Stimulated activated naive CD8-positive, alpha-beta T cell treated with anti-CD3 and anti-CD28 coated beads, Interleukin-15, Interleukin-2, amounts not matched to agents 100 ng/mL and 50 ng/mL, for 24 hours (primary cell): ENCODE measurements around the gene AKAP6.
"Not testable (repeated sequence)": the region's sequence is repeated elsewhere in the genome, so short reads cannot be mapped to it uniquely, and the experiment has no call there.

ENCODE experiments used
- H3K27ac Mint-ChIP-seq: one replicate; pipeline ENCODE4 v1.8.0; 2021; ENCODE audit warnings: mild to moderate bottlenecking, mixed read lengths
- H3K27me3 Mint-ChIP-seq: one replicate; pipeline ENCODE4 v1.8.0; 2021; ENCODE audit warnings: mixed read lengths
- H3K36me3 Mint-ChIP-seq: one replicate; pipeline ENCODE4 v1.8.0; 2021; ENCODE audit warnings: low read depth, mixed read lengths
- H3K4me1 Mint-ChIP-seq: one replicate; pipeline ENCODE4 v1.8.0; 2021; ENCODE audit warnings: low read depth, mixed read lengths
- H3K4me3 Mint-ChIP-seq: one replicate; pipeline ENCODE4 v1.8.0; 2021; ENCODE audit warnings: mild to moderate bottlenecking, mixed read lengths
- H3K9me3 Mint-ChIP-seq: one replicate; pipeline ENCODE4 v1.8.0; 2021; ENCODE audit warnings: mixed read lengths

AKAP6 gene

DNA sequence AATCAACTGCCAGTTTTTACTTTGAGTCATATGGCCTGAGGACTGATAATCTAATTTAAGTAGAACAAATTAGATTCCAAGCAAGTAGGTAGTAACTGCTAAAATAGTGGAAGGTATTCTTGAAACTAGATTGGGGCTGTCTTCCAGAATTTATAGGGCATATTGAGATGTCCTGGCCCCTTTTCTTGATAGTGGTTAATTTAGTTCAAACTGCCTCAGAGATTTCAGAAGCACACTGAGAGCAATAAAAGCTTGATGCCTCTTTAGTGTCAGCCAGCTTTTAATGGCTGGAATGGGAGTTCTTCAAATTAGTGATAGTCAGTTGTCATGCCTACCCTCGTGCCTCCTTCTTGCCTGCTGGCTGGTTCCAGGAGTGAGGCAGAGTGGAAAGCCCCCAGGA, 120.5 kb downstream of the AKAP6 start:
- H3K4me3 Mint-ChIP-seq: no peak overlapping the region
- H3K4me1 Mint-ChIP-seq: no peaks in the 10 kb centered on the region
- no peaks in the 10 kb centered on the region for H3K27me3 Mint-ChIP-seq
- H3K36me3 Mint-ChIP-seq: no peaks in the 10 kb centered on the region
- H3K27ac Mint-ChIP-seq: no peak overlapping the region
- H3K9me3 Mint-ChIP-seq: no peaks in the 10 kb centered on the region

DNA sequence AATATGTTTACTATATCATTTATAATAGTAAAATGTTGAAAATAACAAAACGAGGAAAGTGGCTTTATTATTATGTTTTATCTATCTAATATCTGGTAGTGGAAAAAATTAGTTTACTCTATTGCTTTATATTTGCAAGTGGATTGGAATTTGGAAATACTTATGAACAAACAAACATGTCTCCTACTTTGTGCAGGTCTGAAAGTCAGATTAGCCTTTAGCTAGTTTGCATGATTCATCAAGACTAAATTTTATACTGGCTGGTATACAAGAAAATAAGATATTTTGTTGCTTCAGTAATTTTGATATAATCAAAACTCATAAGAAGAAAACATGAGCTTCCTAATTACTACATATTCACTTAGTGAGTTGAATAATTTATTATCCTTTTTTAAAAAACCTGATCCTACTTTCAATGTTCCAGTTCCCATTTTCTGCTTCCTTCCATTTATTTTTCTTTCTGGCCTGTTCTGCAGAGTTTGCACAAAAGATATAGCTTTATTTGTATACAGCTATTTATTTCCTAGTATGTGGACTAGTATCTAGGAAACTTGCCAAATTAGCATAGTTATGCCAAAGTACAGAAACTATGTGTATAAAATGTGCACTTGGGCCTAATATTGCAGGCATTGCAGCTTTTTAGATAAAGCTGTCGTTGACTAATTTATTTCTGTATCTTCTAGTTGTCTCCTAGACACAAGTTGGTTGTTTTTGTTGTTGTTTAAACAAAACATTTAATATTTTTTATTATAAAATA, 122.0 kb downstream of the AKAP6 start:
- Mint-ChIP-seq H3K9me3 (no peaks in the 10 kb centered on the region), H3K36me3 (no peaks in the 10 kb centered on the region), H3K4me1 (no peaks in the 10 kb centered on the region), H3K27ac (no peak overlapping the region), H3K4me3 (no peak overlapping the region), H3K27me3 (no peaks in the 10 kb centered on the region)

DNA sequence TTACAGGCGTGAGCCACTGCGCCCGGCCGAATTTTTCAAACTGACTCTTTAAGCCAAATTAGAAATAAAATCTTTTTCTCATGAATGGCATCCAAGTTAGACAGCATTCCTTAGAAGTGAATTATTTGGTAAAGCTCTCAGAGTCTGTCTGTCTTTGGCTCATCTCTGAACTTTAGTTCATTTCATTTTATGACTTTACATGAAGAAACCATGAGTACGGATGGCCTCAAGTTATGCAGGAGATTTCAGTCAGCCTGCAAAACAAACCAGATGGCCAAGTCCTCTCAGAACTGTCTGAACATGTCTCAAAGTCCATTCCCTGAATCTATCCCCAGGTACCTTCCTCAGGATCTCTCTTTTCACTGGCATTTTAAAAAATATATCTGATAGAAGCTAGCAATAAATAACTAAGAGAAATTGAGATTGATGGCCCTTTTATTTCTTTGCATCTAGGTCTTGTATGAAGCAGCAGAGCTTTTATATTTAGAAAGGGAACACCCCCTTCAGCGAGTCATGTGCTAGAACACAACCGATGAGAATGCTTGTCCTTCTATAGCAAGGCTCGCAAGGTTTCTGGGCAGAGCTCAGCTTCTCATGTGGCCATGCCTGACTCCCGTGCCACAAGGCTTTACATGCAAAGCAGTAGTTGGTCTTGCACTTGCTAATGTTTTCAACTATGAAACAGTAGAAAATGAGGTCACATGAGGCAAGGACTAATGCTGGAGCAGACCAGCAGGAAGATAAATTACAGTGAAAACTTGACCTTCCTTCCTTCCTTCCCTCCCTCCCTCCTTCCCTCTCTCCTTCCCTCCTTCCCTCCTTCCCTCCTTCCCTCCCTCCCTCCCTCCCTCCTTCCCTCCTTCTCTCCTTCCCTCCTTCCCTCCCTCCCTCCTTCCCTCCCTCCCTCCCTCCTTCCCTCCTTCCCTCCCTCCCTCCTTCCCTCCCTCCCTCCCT, 125.0 kb downstream of the AKAP6 start:
- Mint-ChIP-seq H3K36me3 (no peaks in the 10 kb centered on the region), H3K27me3 (no peaks in the 10 kb centered on the region), H3K9me3 (no peaks in the 10 kb centered on the region), H3K27ac (no peak overlapping the region), H3K4me1 (no peaks in the 10 kb centered on the region), H3K4me3 (no peak overlapping the region)

DNA sequence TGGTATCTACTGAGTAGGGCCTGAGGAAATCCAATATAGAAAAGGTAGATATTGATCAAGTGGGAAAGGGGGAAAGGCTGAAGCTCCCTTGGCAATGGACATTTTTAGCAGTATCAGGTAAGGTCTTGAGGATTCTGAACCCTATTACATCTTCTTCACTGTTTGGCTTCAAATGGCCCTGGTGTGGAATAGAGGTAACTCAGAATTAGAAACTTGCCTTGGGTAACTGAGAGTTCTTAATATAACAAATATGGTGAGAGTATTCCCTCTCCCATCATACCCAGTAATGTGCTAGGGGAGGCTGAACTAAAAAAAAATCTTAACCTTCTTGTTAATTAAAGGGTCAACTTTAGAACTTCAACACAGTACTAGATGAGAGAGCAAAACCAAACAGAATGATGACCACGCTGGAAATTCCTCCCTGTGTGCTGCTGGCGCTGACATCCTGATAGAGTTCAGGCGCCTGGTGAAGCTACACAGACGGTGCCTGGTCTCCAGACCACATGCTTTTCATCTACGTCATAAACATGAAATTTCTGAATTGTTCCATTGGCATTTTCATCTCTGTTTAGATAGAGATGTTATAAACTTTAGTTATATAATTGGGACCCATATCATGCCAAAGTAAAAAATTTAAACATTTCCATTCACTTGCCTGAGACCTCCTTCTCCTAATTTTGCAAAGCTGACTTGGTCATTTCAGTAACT, 128.3 kb downstream of the AKAP6 start:
- Mint-ChIP-seq H3K36me3 (no peaks in the 10 kb centered on the region), H3K4me1 (no peaks in the 10 kb centered on the region), H3K4me3 (no peak overlapping the region), H3K9me3 (peaks cover 7% of the 10 kb centered on the region), H3K27ac (no peak overlapping the region), H3K27me3 (peaks cover 10% of the 10 kb centered on the region)

DNA sequence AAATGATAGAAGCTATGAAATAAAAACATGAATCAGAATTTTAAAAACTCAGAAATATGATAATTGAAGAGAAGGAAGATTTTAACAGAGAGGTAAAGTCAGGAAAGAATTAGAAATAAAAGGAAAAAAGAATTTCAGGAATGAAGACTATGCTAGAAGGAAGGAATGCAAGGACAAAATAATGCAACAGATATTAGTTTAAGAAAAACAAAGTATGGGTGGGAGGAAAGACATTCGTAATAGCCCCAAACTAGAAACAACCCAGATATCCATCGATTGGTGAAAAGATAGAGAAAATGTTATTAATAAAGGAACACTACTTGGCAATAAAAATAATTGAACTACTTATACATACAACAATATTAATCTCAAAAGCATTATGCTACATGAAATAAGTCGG, 129.6 kb downstream of the AKAP6 start:
- Mint-ChIP-seq H3K4me3 (no peak overlapping the region), H3K9me3 (peaks cover 16% of the 10 kb centered on the region), H3K27ac (no peak overlapping the region), H3K36me3 (no peaks in the 10 kb centered on the region), H3K4me1 (no peaks in the 10 kb centered on the region), H3K27me3 (peaks cover 10% of the 10 kb centered on the region)

DNA sequence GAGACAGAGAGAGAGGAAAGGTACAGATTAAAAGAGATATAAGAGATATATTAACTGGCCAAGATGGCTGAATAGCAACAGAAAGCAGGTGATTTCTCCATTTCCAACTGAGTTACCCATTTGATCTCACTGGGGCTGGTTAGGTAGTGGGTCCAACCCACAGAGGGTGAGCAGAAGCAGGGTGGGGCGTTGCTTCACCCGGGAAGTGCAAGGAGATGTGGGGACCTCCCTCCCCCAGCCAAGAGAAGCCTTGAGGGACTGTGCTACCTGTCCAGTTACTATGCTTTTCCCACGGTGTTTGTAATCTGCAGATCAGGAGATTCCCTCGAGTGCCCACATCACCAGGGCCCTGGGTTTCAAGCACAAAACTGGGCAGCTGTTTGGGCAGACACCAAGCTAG, 131.2 kb downstream of the AKAP6 start:
- Mint-ChIP-seq H3K36me3 (no peaks in the 10 kb centered on the region), H3K4me3 (no peak overlapping the region), H3K27ac (no peak overlapping the region), H3K9me3 (peaks cover 22% of the 10 kb centered on the region), H3K27me3 (peaks cover 10% of the 10 kb centered on the region), H3K4me1 (no peaks in the 10 kb centered on the region)

DNA sequence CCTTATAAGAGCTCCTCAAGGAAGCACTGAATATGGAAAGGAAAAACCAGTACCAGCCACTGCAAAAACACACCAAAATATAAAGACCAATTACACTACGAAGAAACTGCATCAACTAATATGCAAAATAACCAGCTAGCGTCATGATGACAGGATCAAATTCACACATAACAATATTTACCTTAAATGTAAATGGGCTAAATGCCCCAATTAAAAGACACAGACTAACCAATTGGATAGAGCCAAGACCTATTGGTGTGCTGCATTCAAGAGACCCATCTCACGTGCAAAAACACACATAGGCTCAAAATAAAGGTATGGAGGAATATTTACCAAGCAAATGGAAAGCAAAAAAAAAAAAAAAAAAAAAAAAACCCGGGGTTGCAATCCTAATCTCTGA, 133.5 kb downstream of the AKAP6 start:
- H3K27ac Mint-ChIP-seq, H3K4me1 Mint-ChIP-seq, H3K4me3 Mint-ChIP-seq, H3K36me3 Mint-ChIP-seq: not testable (repeated sequence)
- Mint-ChIP-seq H3K27me3 (peaks cover 10% of the 10 kb centered on the region), H3K9me3 (peaks cover 22% of the 10 kb centered on the region)

DNA sequence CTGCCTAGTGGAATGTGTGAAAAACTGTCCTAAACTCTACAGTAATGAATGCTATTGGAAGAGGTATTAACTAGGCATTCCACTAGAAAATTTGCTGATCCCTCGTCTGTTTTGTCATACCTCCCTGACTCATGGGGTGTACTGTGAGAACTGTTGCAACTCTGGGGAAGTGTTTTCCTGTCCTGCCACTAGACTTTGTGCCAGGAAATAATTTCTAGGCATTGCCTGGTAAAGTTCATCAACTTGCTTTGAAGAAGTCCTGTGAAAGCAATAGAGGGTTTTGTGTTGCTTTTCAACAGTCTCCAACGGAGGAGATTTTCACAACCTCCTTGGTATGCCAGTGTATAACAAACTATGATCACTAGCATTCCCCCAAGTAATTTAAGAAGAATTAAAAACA, 139.9 kb downstream of the AKAP6 start:
- no peaks in the 10 kb centered on the region for H3K27me3 Mint-ChIP-seq
- no peaks in the 10 kb centered on the region for H3K36me3 Mint-ChIP-seq
- no peak overlapping the region for H3K4me3 Mint-ChIP-seq
- H3K9me3 Mint-ChIP-seq: peaks cover 6% of the 10 kb centered on the region
- no peak overlapping the region for H3K27ac Mint-ChIP-seq
- no peaks in the 10 kb centered on the region for H3K4me1 Mint-ChIP-seq

DNA sequence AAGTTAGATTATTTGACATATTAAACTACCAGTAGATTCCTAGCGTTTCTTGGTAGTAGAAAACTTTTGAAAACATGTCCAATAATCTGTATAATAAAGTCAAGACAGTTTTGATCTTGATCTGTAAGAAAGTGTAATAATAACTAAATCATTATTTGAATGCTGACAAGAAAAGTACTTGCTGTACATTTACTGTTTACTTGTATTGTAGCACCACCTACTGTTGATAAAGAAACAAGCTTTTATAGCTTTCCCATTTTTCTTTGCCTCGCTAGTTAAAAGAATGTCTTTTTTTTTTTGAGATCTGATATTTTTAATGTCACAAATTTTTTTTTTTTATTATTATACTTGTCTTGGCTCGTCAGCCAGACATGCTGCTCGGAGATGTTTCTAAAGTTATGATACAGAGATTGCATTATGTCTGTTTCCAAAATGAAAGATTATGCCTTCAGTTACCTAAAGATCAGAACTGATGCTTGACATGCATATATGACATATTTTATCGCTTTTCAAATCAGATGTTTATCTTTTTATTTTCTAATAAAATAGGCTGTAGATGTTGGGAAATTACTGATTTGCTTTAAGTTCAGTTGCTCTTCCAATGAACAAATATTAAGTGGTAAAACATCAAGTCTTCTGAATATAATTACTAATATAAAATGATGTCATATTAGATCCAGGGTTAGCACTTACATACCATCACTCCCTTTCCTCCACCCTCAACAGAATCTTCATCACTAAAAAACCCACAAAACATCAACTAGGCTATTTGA, 140.5 kb downstream of the AKAP6 start:
- H3K27me3 Mint-ChIP-seq: no peaks in the 10 kb centered on the region
- H3K4me1 Mint-ChIP-seq: no peaks in the 10 kb centered on the region
- H3K9me3 Mint-ChIP-seq: peaks cover 4% of the 10 kb centered on the region
- H3K36me3 Mint-ChIP-seq: no peaks in the 10 kb centered on the region
- H3K27ac Mint-ChIP-seq: no peak overlapping the region
- H3K4me3 Mint-ChIP-seq: no peak overlapping the region

DNA sequence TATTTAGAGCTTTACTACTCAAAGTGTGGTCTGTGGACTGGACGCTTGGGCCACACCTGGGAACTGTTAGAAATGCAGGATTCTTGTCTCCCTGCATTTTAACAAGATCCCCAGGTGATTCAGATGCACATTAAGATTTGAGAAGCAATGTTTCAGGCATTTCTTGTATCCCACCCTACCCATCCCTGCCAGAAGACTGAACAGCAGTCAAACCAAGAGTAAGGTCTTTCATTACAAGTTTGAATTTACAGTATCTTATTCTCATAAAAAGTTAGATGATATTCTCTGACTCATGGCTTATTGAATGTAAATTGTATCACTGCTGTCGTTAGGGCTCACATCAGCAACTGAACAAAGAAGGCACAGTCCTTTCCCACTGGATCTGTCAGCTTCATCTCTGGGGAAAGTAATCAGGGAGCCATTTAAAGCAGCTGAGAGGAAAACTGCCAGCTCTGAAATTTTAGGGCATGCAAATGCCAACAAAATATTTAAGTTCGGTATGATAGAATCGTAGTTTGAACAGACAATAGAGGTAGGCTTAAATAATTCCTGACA, 141.1 kb downstream of the AKAP6 start:
- no peak overlapping the region for H3K4me3 Mint-ChIP-seq
- H3K9me3 Mint-ChIP-seq: no peaks in the 10 kb centered on the region
- H3K4me1 Mint-ChIP-seq: no peaks in the 10 kb centered on the region
- no peak overlapping the region for H3K27ac Mint-ChIP-seq
- no peaks in the 10 kb centered on the region for H3K27me3 Mint-ChIP-seq
- H3K36me3 Mint-ChIP-seq: no peaks in the 10 kb centered on the region

DNA sequence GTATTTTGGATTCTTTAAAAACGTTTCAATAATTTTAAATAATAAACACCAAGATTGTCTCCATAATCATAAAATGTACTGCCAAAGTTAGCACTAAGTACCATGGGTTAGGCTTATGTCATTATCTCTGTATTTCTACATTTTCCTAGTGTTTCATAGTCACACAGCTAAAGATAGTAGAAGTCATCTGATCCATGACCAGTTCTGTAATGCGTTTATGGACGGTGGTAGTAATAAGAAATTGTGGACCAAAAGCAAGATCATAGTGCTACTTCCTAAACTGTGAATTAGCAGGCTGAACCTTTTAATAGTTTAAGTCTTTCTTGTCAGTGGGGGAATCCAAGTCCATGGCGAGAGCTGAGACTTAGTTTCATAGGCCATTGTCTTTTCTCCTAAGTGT, 142.1 kb downstream of the AKAP6 start:
- Mint-ChIP-seq H3K36me3 (no peaks in the 10 kb centered on the region), H3K4me3 (no peak overlapping the region), H3K27ac (no peak overlapping the region), H3K9me3 (no peaks in the 10 kb centered on the region), H3K4me1 (no peaks in the 10 kb centered on the region), H3K27me3 (no peaks in the 10 kb centered on the region)

DNA sequence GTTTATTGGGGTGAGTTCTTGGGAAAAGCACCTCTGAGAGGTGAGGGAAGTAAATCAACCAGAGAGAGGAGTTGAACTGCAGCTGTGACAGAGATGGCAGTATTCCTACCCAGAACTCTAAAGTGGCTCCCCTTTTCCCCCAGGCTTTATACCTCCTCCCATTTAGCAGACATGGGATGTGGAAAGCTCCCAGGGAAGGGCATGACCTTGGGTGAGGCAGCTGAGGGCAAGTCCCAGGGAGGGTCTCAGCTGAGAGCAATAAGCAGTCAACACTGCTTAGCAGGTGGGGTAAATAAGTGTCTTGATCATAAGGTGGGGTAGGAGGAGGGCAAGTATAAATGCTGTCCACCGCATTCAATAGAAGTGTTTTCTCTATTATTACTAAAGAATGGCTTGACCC, 143.0 kb downstream of the AKAP6 start:
- Mint-ChIP-seq H3K27me3 (no peaks in the 10 kb centered on the region), H3K4me3 (no peak overlapping the region), H3K4me1 (no peaks in the 10 kb centered on the region), H3K27ac (no peak overlapping the region), H3K36me3 (no peaks in the 10 kb centered on the region), H3K9me3 (no peaks in the 10 kb centered on the region)

DNA sequence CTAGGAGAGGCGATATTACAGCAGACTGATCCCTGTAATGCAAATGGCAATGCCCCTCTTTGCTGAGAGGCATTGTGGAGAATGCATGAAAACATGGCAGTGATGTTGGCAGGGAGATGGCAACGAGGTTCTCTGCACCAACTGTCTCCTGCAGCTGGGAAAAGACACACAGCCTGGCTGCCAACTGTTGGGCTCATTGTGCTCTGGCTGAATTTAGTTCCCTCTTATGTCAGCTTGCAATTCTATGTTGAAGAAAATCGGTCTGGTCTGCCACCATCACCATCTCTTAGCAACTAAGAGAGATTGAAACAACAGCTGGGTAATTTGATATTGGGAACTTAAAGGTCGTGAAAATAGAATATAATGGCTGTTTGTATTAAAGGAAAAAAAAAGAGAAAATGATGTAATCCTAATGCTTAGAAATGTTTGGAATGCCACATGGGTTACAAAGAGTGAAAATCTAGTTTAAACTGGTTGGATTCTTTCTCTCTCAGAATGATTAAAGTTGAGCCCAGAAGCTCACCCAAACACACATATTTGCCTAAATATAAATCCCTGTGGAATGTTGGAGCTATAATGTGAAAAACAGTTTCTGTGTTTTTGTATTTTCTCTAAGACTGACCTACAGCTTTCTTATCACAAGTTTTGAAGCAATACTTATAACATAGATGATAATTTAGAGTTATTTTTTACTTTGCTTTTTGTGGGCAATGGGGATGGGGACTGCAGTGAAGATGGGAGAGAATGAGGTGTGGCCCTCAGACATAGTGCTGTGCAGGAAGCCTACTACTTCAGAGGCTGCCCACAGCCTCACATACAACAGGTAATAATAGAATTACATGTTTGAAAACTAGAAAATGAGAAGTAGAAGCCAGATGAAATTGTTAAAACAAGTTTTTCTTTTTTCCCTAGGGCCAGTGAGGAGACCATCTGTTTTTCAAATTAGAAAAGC, 143.7 kb downstream of the AKAP6 start:
- H3K9me3 Mint-ChIP-seq: no peaks in the 10 kb centered on the region
- H3K4me3 Mint-ChIP-seq: no peak overlapping the region
- no peaks in the 10 kb centered on the region for H3K27me3 Mint-ChIP-seq
- no peak overlapping the region for H3K27ac Mint-ChIP-seq
- no peaks in the 10 kb centered on the region for H3K4me1 Mint-ChIP-seq
- no peaks in the 10 kb centered on the region for H3K36me3 Mint-ChIP-seq
